Measurements from ENCODE around the gene SBF1. TPM values are rescaled to one million over a fixed set of nuclear protein-coding genes. Genes with fewer than 3 reads are reported as not detected.

SBF1 gene
- total RNA-seq, 1 donor from 2014 or later = 105 TPM

DNA sequence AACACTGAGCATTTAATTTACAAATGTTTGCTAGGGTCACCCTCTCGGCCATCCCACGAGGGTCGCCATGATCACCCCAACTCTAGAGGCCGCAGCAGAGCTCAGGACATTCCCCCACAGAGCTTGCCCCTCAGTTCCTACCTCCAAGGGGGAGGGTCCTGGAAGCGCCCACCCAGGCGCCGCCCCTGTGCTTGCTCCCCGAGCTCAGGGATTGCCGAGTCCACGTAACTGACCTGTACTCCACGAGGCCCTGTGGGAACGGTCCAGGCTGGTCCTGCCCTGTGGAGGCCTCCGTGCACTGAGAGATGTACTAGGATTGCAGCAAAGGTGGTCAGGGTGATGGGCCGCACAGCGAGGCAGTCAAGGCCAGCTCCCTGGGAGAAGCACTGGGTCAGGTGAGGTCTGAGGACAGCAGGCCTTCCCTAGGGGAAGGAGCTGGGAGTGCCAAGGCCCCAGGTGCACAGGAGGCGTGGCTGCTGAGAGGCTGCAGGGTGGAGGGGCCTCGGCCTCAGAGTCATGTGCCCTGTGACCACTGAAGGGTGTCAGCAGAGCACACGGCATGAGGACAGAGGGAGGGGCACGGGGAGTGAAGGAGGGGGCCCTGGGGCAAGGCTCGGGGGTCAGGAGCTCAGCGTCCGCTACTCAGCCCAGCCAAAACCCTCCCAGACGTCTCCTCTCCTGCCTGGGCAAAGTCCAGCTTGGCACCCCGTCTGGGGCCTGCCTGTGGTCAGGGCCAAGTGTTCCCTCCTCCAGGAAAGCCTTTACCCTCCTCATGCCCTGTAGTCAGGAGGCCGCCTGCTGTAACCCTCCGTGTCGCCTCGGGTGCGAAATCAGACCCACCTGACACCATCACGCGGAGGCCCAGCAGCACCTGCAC lies 9.4 kb upstream of the SBF1 start:
- no peak for DNase-seq (ENCODE audit: low spot score in 2 of 2, unreplicated experiment in 2 of 2)
- TF ChIP-seq, protein P1, sequence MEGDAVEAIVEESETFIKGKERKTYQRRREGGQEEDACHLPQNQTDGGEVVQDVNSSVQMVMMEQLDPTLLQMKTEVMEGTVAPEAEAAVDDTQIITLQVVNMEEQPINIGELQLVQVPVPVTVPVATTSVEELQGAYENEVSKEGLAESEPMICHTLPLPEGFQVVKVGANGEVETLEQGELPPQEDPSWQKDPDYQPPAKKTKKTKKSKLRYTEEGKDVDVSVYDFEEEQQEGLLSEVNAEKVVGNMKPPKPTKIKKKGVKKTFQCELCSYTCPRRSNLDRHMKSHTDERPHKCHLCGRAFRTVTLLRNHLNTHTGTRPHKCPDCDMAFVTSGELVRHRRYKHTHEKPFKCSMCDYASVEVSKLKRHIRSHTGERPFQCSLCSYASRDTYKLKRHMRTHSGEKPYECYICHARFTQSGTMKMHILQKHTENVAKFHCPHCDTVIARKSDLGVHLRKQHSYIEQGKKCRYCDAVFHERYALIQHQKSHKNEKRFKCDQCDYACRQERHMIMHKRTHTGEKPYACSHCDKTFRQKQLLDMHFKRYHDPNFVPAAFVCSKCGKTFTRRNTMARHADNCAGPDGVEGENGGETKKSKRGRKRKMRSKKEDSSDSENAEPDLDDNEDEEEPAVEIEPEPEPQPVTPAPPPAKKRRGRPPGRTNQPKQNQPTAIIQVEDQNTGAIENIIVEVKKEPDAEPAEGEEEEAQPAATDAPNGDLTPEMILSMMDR (IDR thresholded peaks at IDR 0.05; ENCODE audit: unreplicated experiment) = no peak
- no peak overlapping the region for H3K27ac Mint-ChIP-seq
- no peaks in the 10 kb centered on the region for H3K9me3 Mint-ChIP-seq
- H3K36me3 Mint-ChIP-seq = no peaks in the 10 kb centered on the region
- no peaks in the 10 kb centered on the region for H3K4me1 Mint-ChIP-seq
- no peak overlapping the region for H3K4me3 Mint-ChIP-seq
- peaks cover 42% of the 10 kb centered on the region for H3K27me3 Mint-ChIP-seq (ENCODE audit: low read depth)

DNA sequence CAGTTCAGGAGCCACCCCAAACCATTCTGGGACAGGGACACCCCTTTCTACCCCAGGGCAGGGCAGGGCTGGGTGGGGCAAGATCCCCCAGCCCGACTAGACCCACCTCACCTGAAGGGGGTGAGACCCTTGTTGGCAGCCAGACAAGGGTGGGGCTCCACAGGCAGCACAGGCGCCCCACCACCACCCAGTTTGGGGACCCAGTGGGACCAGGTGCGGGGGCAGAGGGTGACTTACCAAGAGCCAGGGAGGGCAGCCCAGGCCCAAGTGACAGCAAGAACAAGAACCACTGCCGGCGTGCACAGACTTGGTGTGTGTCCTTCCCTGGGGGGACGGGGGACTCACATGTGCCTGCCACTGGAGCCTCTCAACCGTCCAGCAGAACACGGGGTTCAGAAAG lies 8.7 kb upstream of the SBF1 start:
- Mint-ChIP-seq H3K4me3 (no peak overlapping the region), H3K9me3 (no peaks in the 10 kb centered on the region), H3K36me3 (no peaks in the 10 kb centered on the region), H3K27me3 (ENCODE audit: low read depth) (peaks cover 48% of the 10 kb centered on the region), H3K27ac (no peak overlapping the region), H3K4me1 (no peaks in the 10 kb centered on the region)
- TF ChIP-seq, protein P1 (IDR thresholded peaks at IDR 0.05; ENCODE audit: unreplicated experiment) = no peak
- no peak for DNase-seq (ENCODE audit: low spot score in 2 of 2, unreplicated experiment in 2 of 2)

DNA sequence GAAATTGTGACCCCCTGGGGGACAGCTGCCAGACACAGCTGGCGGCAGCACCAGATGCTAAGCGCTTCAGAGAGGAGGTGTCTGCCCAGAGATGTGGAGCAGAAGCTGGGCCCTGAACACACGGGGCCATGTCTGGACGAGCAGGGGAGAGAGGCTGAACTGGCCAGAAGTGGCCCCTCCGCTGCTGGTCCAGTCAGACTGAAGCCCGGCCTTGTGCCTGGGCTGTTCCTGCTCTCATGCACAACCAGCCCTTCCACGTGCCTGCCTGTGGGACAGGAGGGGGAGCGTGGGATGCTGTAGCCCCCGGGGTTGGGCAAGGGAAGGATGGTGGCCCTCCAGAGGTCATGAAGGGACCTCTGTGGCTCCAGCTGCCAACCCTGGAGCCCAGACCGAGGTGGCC lies 8.3 kb upstream of the SBF1 start:
- peaks cover 52% of the 10 kb centered on the region for H3K27me3 Mint-ChIP-seq (ENCODE audit: low read depth)
- no peaks in the 10 kb centered on the region for H3K4me1 Mint-ChIP-seq
- TF ChIP-seq, protein P1 (IDR thresholded peaks at IDR 0.05; ENCODE audit: unreplicated experiment) = no peak
- no peak overlapping the region for H3K4me3 Mint-ChIP-seq
- DNase-seq (ENCODE audit: low spot score in 2 of 2, unreplicated experiment in 2 of 2) = no peak
- no peaks in the 10 kb centered on the region for H3K36me3 Mint-ChIP-seq
- H3K9me3 Mint-ChIP-seq = no peaks in the 10 kb centered on the region
- no peak overlapping the region for H3K27ac Mint-ChIP-seq

DNA sequence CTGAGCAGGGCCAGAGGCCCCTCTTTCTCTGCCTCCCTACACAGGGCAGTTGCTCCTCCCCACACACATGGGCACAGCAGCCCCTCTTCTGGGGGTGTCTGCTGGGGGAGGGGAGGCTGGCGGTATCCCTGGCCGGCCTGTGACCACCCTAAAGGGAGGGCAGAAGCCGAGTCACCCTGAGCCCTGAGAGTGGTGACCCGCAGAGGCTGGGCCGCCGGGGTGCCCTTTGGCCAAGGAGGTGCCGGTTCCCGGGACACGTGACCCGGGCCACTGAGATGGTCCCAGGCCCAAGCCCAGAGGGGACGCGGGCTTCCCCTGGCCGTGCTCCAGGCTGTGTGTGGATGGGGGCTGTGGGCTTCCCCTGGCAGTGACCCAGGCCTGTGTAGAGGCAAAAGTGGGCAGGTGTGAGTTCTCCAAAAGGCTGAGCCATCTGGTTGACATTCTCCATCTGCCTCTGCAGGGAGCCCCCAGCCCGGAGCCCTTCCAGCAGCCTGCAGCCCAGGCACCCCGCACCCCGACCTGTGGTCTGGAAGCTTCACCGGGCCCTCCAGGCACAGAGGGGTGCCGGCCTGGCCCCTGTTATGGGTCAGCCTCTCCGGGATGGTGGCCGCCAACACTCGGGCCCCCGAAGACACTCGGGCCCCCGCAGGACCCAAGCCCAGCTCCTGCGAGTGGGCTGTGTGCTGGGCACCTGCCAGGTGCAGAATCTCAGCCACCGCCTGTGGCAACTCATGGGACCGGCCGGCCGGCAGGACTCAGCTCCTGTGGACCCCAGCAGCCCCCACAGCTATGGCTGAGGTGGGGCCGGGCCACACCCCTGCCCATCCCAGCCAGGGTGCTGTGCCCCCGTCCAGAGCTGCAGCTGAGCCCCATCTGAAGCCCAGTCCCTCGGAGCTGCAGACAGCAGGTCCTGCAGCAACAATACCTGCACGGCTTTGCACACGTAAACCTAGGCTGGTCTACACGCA lies 7.6 kb upstream of the SBF1 start:
- no peak overlapping the region for H3K27ac Mint-ChIP-seq

DNA sequence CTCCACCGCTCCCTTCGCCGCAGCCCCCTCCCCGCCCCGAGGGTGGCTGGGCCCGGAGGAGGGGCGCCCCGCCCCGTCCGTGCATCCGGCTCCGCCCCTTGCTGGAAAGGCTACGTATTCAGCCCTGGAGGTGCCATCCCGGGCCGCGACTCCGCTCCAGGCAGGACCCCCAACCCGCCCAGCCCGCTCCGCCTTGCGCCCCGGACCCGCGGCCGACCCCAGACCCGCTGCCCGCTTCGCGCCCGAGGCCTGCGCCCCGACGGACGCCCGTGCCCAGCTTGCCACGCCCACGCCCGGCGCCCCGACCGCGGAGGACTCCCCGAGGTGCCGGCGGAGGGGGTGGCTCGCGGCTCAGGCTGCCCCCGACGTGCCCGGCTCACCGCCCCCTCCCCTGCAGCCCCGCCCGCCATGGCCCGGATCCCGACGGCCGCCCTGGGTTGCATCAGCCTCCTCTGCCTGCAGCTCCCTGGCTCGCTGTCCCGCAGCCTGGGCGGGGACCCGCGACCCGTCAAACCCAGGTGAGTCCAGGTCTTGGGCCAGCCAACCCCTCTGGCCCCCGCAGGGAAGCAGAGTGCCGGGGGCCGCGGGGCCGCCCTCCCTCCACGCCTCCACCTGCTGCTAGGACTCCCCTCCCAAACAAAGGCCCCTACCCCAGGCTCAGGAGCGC lies 6.7 kb upstream of the SBF1 start, which contains the start of gene ADM2:
Gene ADM2 (plus strand): TSS at position 104 of the 667 bp plus-strand sequence. CDS start 305 bp downstream, at position 409.
- Mint-ChIP-seq H3K27me3 (ENCODE audit: low read depth) (peaks cover 55% of the 10 kb centered on the region), H3K27ac (no peak within 1 kb of the TSS), H3K36me3 (no peaks in the 10 kb centered on the region), H3K9me3 (no peaks in the 10 kb centered on the region), H3K4me1 (peaks cover 8% of the 10 kb centered on the region), H3K4me3 (peak within 1 kb of the TSS; percentile 56)
- peak in 1 of 2 experiments; percentile 65 for DNase-seq (ENCODE audit: low spot score in 2 of 2, unreplicated experiment in 2 of 2)
- TF ChIP-seq, protein P1 (IDR thresholded peaks at IDR 0.05; ENCODE audit: unreplicated experiment) = no peak

More for the DNA sequence above, 7.6 kb upstream of the SBF1 start:
- DNase-seq (ENCODE audit: low spot score in 2 of 2, unreplicated experiment in 2 of 2) = no peak
- H3K27me3 Mint-ChIP-seq (ENCODE audit: low read depth) = peaks cover 55% of the 10 kb centered on the region
- no peaks in the 10 kb centered on the region for H3K4me1 Mint-ChIP-seq
- no peaks in the 10 kb centered on the region for H3K36me3 Mint-ChIP-seq
- TF ChIP-seq, protein P1 (IDR thresholded peaks at IDR 0.05; ENCODE audit: unreplicated experiment) = no peak
- no peaks in the 10 kb centered on the region for H3K9me3 Mint-ChIP-seq
- peak overlapping the region; percentile 53 for H3K4me3 Mint-ChIP-seq

All from mesothelial cell of epicardium (in vitro differentiated cells).